ENCODE results near the gene KCNQ4. TPM values are rescaled to one million over a fixed set of nuclear protein-coding genes. Genes with fewer than 3 reads are reported as not detected.

KCNQ4 gene
- total RNA-seq, 4 donors from 2014 or later: 1.1 to 3.3 (median 2.4) TPM

DNA sequence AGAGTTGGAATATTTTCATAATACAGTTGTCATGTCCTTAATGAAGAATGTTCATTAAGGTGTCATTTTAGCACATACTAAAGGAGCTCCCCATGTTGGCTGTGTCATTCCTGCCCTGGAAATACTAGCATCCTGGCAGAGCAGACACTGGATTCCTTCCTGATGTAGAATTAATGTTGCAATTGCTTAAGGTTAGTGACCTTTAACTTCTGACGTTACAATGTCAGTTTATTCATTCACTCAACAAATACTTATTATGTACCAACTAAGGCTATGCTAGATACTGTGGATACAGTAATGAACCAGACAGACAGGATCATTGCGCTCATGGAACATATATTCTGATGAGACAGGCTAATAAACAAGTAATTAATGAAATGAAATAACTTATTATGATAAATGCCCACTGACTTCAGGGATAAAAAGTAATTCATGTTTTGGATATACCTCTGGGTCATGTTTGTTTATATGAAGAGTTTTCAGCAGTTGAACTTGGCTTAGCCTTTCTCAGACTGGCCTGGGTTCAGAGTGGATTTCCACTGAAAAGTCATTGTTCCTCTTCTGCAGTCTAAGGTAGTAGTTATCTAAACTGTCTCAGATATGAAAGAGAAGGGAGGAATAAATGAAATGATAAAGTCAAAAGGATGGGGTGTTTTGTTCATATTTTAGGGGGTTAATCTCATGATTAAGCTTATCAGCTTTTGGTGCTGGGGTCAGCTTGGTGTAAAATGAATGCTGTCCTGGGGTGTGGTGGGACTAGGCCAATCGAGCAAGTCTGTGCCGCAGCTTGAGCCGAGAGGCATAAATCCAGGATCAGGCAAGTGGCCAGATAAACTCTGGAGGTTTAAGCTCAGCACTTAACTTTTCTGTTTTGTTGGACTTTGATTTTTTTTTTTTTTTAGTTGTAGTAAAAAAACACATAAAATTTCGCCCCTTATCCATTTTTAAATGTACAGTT is 43.3 kb upstream of the KCNQ4 start:
- peaks cover 0 to 30% (median 0%) of the 10 kb centered on the region in 3 donors for H3K36me3 ChIP-seq
- no peaks in the 10 kb centered on the region for H3K9me3 ChIP-seq
- H3K27me3 ChIP-seq: no peaks in the 10 kb centered on the region
- H3K4me1 ChIP-seq: no peaks in the 10 kb centered on the region
- H3K27ac ChIP-seq: no peak overlapping the region
- no peak overlapping the region for H3K4me3 ChIP-seq
- no peak for TF ChIP-seq POLR2A (IDR thresholded peaks at IDR 0.05)
- TF ChIP-seq, protein P1, sequence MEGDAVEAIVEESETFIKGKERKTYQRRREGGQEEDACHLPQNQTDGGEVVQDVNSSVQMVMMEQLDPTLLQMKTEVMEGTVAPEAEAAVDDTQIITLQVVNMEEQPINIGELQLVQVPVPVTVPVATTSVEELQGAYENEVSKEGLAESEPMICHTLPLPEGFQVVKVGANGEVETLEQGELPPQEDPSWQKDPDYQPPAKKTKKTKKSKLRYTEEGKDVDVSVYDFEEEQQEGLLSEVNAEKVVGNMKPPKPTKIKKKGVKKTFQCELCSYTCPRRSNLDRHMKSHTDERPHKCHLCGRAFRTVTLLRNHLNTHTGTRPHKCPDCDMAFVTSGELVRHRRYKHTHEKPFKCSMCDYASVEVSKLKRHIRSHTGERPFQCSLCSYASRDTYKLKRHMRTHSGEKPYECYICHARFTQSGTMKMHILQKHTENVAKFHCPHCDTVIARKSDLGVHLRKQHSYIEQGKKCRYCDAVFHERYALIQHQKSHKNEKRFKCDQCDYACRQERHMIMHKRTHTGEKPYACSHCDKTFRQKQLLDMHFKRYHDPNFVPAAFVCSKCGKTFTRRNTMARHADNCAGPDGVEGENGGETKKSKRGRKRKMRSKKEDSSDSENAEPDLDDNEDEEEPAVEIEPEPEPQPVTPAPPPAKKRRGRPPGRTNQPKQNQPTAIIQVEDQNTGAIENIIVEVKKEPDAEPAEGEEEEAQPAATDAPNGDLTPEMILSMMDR (IDR thresholded peaks at IDR 0.05): no peak
- no peak for DNase-seq

GRCh38 chr1:40740997-40741736 is 42.4 kb upstream of the KCNQ4 start:
- no peak for DNase-seq
- H3K27ac ChIP-seq: no peak overlapping the region

DNA sequence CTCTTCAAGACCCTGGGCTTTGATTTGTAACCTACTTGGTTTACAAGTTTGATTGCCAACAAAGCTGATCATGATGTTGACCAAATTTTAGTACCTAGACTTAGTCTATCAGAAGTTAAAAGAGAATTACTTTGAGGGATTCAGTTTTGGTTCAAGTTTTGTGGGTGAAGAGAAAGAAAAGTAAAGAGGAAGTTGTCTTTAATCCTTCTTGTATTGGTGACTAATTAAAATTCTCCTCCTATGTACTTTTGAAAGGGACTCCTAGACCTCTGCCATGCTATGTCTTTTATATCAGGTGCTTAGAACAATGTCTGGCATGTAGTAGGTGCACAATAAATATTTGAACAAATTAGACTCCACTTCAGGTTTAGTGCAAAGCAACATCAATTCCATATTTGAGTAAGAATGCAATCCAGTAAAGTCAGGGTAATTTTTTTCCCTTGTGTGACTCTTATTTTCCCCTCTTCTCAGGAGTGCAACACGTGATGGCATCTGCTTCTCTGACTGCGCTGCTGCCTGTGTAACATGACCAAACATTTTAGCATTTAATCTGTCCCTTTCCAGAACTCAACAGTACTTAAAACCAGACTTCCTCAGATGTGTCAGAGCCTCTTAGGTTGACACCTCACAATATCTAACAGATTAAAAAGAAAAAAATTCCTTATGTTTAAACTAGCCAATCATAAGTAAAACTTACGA is 41.1 kb upstream of the KCNQ4 start:
- Histone ChIP-seq H3K27me3 (no peaks in the 10 kb centered on the region), H3K27ac (no peak overlapping the region), H3K4me3 (no peak overlapping the region), H3K36me3 (peaks cover 0 to 32% (median 0%) of the 10 kb centered on the region in 3 donors), H3K4me1 (no peaks in the 10 kb centered on the region), H3K9me3 (no peaks in the 10 kb centered on the region)
- TF ChIP-seq, protein P1 (IDR thresholded peaks at IDR 0.05): no peak
- no peak for TF ChIP-seq POLR2A (IDR thresholded peaks at IDR 0.05)
- no peak for DNase-seq

More at GRCh38 chr1:40740997-40741736, 42.4 kb upstream of the KCNQ4 start:
- no peak for TF ChIP-seq POLR2A (IDR thresholded peaks at IDR 0.05)
- TF ChIP-seq, protein P1 (IDR thresholded peaks at IDR 0.05): no peak
- H3K4me3 ChIP-seq: no peak overlapping the region
- no peaks in the 10 kb centered on the region for H3K4me1 ChIP-seq
- H3K36me3 ChIP-seq: peaks cover 0 to 30% (median 0%) of the 10 kb centered on the region in 3 donors
- H3K9me3 ChIP-seq: no peaks in the 10 kb centered on the region
- H3K27me3 ChIP-seq: no peaks in the 10 kb centered on the region

GRCh38 chr1:40743452-40743851 is 40.1 kb upstream of the KCNQ4 start:
- DNase-seq: no peak
- TF ChIP-seq, protein P1 (IDR thresholded peaks at IDR 0.05): no peak
- no peak for TF ChIP-seq POLR2A (IDR thresholded peaks at IDR 0.05)
- Histone ChIP-seq H3K4me1 (no peaks in the 10 kb centered on the region), H3K9me3 (no peaks in the 10 kb centered on the region), H3K27ac (no peak overlapping the region), H3K4me3 (no peak overlapping the region), H3K36me3 (peaks cover 0 to 42% (median 0%) of the 10 kb centered on the region in 3 donors), H3K27me3 (no peaks in the 10 kb centered on the region)

DNA sequence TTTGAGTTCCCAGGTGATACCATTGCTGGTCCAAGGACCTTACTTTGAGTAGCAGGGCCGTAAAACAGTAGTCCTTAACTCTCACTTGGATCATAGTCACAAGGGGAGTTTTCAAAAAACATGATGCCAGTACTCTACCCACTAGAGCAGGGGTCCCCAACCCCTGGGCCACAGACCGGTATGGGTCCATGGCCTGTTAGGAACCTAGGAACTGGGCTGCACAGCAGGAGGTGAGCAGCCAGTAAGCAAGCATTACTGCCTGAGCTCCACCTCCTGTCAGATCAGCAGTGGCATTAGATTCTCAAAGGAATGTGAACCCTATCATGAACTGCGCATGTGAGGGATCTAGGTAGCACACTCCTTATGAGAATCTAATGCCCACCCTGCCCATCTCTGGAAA is 39.7 kb upstream of the KCNQ4 start:
- no peak for DNase-seq
- no peaks in the 10 kb centered on the region for H3K9me3 ChIP-seq
- no peaks in the 10 kb centered on the region for H3K4me1 ChIP-seq
- TF ChIP-seq, protein P1 (IDR thresholded peaks at IDR 0.05): no peak
- TF ChIP-seq POLR2A (IDR thresholded peaks at IDR 0.05): no peak
- H3K4me3 ChIP-seq: no peak overlapping the region
- H3K36me3 ChIP-seq: peaks cover 0 to 44% (median 0%) of the 10 kb centered on the region in 3 donors
- no peaks in the 10 kb centered on the region for H3K27me3 ChIP-seq
- no peak overlapping the region for H3K27ac ChIP-seq
